Neuronal stem cell (in vitro differentiated cells): ENCODE measurements around the gene ANKRD13A.

Experiments used
- DNase-seq: peaks from one replicate; pipeline ENCODE4 v3.0.0-alpha.2; 2013; ENCODE audit warnings: low spot score
- H2AFZ ChIP-seq: one replicate; pipeline ENCODE4 v1.6.1; 2013; ENCODE audit warnings: mild to moderate bottlenecking, low read length, inconsistent platforms
- H2AK5ac ChIP-seq: 2 replicates; pipeline ENCODE4 v1.6.1; 2013; ENCODE audit warnings: low read depth, mild to moderate bottlenecking, inconsistent platforms, low read length, moderate library complexity, mixed read lengths
- H2BK120ac ChIP-seq: 2 replicates; pipeline ENCODE4 v1.6.1; 2013; ENCODE audit warnings: low read depth, mild to moderate bottlenecking, inconsistent platforms, low read length, moderate library complexity, mixed read lengths
- H2BK12ac ChIP-seq: one replicate; pipeline ENCODE4 v1.6.1; 2013; ENCODE audit warnings: low read length, inconsistent platforms
- H2BK15ac ChIP-seq: 2 replicates; pipeline ENCODE4 v1.6.1; 2013; ENCODE audit warnings: mild to moderate bottlenecking, low read length, inconsistent platforms, mixed read lengths
- H2BK5ac ChIP-seq: one replicate; pipeline ENCODE4 v1.6.1; 2013; ENCODE audit warnings: inconsistent platforms, mild to moderate bottlenecking, low read length, moderate library complexity
- H3K14ac ChIP-seq: one replicate; pipeline ENCODE4 v1.6.1; 2013; ENCODE audit warnings: low read length, inconsistent platforms
- H3K18ac ChIP-seq: 2 replicates; pipeline ENCODE4 v1.6.1; 2013; ENCODE audit warnings: low read length, inconsistent platforms
- H3K23ac ChIP-seq: 2 replicates; pipeline ENCODE4 v1.6.1; 2013; ENCODE audit warnings: low read depth, mild to moderate bottlenecking, mixed read lengths, low read length, inconsistent platforms; ENCODE audit not compliant: poor library complexity
- H3K27ac ChIP-seq: replicated peaks from 3 replicates; pipeline ENCODE4 v1.5.1; 2013; ENCODE audit warnings: low read length, inconsistent platforms
- H3K27me3 ChIP-seq, 3 experiments: 2 replicates each; pipeline ENCODE4 v1.6.1; 2013; ENCODE audit warnings: low read length in 3 of 3, mild to moderate bottlenecking in 2 of 3, inconsistent platforms in 1 of 3, low read depth in 1 of 3, mixed read lengths in 1 of 3, moderate library complexity in 1 of 3; ENCODE audit not compliant: control insufficient read depth in 3 of 3, insufficient read depth in 3 of 3
- H3K36me3 ChIP-seq, 2 donors: replicated peaks in 1 of 2; 2 replicates each; pipeline ENCODE4 v1.6.1; 2013; ENCODE audit warnings: low read length in 2 of 2; ENCODE audit not compliant: control insufficient read depth in 2 of 2, insufficient read depth in 2 of 2
- H3K4ac ChIP-seq: 2 replicates; pipeline ENCODE4 v1.6.1; 2013; ENCODE audit warnings: inconsistent platforms, mild to moderate bottlenecking, low read length, moderate library complexity
- H3K4me1 ChIP-seq, 2 donors: 1 replicate in 1 of 2; 2 replicates in 1 of 2; pipeline ENCODE4 v1.6.1; 2013; ENCODE audit warnings: low read length in 2 of 2, low read depth in 1 of 2; ENCODE audit not compliant: control insufficient read depth in 2 of 2, insufficient read depth in 1 of 2
- H3K4me2 ChIP-seq: one replicate; pipeline ENCODE4 v1.6.1; 2013; ENCODE audit warnings: mild to moderate bottlenecking, low read length, inconsistent platforms; ENCODE audit not compliant: insufficient read depth, poor library complexity, severe bottlenecking
- H3K4me3 ChIP-seq, 2 donors: 2 replicates each; pipeline ENCODE4 v1.5.1; 2013; ENCODE audit warnings: low read length in 2 of 2, mild to moderate bottlenecking in 2 of 2, inconsistent platforms in 1 of 2, moderate library complexity in 1 of 2
- H3K79me1 ChIP-seq: one replicate; pipeline ENCODE4 v1.6.1; 2013; ENCODE audit warnings: low read depth, mild to moderate bottlenecking, inconsistent platforms, low read length, moderate library complexity
- H3K9ac ChIP-seq: one replicate; pipeline ENCODE4 v1.6.1; 2013; ENCODE audit warnings: mild to moderate bottlenecking, low read depth, low read length, inconsistent platforms; ENCODE audit not compliant: poor library complexity
- H3K9me3 ChIP-seq, 2 donors: replicated peaks in 1 of 2; 2 replicates each; pipeline versions ENCODE3 to v1.6.1; 2013; ENCODE audit warnings: low read length in 2 of 2, mild to moderate bottlenecking in 2 of 2, inconsistent platforms in 1 of 2, low read depth in 1 of 2, mixed read lengths in 1 of 2, moderate library complexity in 1 of 2; ENCODE audit not compliant: control insufficient read depth in 2 of 2, insufficient read depth in 1 of 2
- H4K8ac ChIP-seq: one replicate; pipeline ENCODE4 v1.6.1; 2013; ENCODE audit warnings: low read depth, mild to moderate bottlenecking, inconsistent platforms, low read length, moderate library complexity
- H4K91ac ChIP-seq: one replicate; pipeline ENCODE4 v1.6.1; 2013; ENCODE audit warnings: low read length, low read depth, mild to moderate bottlenecking, inconsistent platforms; ENCODE audit not compliant: poor library complexity
- WGBS, 2 donors: extraction: QIAGEN DNeasy Blood & Tissue Kit; methylation state at CpG; one replicate each; pipeline ENCODE4 v1.1.7; 2013; ENCODE audit warnings: missing lambda C conversion rate in 2 of 2, mixed read lengths in 1 of 2; ENCODE audit not compliant: insufficient read length in 2 of 2, insufficient replicate concordance in 1 of 2; ENCODE audit errors: extremely low coverage in 2 of 2; 5-methylcytosine and 5-hydroxymethylcytosine counted together

The ANKRD13A gene

DNA sequence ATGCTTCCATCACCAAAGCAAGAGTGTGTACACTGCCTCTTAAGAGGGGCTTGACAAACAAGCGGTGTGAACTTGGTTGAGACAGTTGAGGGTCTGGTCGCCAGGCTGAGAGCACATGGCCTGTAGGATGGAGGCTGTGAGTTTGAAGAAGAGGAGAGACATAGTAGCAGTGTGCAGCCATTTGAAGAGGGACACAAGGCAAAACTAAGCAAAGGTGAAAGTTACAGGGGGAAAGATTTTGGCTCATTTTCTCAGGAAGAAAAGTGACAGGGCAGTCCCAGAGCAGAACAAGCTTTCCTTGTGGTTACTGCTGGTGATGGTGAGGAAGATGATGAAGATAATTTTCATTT lies 60.4 kb downstream of the ANKRD13A start:
- Histone ChIP-seq H2AK5ac (no peak overlapping the region), H2BK5ac (no peak overlapping the region), H2BK120ac (no peak overlapping the region), H3K9me3 (peaks cover 1 to 2% of the 10 kb centered on the region in 2 donors), H3K4me1 (peaks cover 0 to 3% of the 10 kb centered on the region in 2 donors), H2BK12ac (no peak overlapping the region), H3K4ac (no peak overlapping the region), H3K9ac (no peak overlapping the region), H3K14ac (no peak overlapping the region), H4K8ac (no peak overlapping the region), H3K79me1 (no peaks in the 10 kb centered on the region), H3K4me2 (no peak overlapping the region), H2BK15ac (no peak overlapping the region), H2AFZ (no peak overlapping the region), H3K18ac (no peak overlapping the region), H3K27me3 (no peaks in the 10 kb centered on the region), H4K91ac (no peak overlapping the region), H3K23ac (no peak overlapping the region), H3K4me3 (no peak overlapping the region), H3K27ac (no peak overlapping the region), H3K36me3 (no peaks in the 10 kb centered on the region)
- DNase-seq, result no peak
- no CpG with 5 or more reads among the region's 2 CpGs for WGBS, 2 donors

DNA sequence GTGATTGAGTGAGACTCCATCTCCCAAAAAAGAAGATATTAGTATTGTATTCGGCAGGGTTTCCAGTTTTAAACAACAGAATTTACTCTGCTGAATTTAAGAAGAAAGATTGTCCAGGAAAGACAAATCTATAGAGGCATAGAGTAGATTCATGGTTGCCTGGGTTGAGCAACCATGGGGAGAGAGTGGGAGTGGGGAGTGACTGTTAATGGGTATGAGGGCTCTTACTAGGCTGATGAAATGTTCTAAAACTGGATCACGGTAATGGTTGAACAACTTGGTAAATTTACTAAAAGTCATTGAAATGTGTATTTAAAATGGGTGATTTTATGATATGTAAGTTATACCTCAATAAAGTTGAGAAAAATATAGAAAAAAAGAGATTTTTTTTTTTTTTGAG lies 63.0 kb downstream of the ANKRD13A start:
- DNase-seq, result no peak
- Histone ChIP-seq H2AK5ac (no peak overlapping the region), H3K27ac (no peak overlapping the region), H3K79me1 (no peaks in the 10 kb centered on the region), H3K9ac (no peak overlapping the region), H3K18ac (no peak overlapping the region), H4K91ac (no peak overlapping the region), H3K4me1 (peaks cover 0 to 3% of the 10 kb centered on the region in 2 donors), H2BK5ac (no peak overlapping the region), H3K36me3 (no peaks in the 10 kb centered on the region), H3K14ac (no peak overlapping the region), H3K4ac (no peak overlapping the region), H3K9me3 (peaks cover 3% of the 10 kb centered on the region in 2 donors), H2BK120ac (no peak overlapping the region), H3K27me3 (no peaks in the 10 kb centered on the region), H2BK15ac (no peak overlapping the region), H3K4me3 (no peak overlapping the region), H2AFZ (no peak overlapping the region), H2BK12ac (no peak overlapping the region), H4K8ac (no peak overlapping the region), H3K4me2 (no peak overlapping the region), H3K23ac (no peak overlapping the region)
- no CpG with 5 or more reads among the region's 2 CpGs for WGBS, 2 donors

DNA sequence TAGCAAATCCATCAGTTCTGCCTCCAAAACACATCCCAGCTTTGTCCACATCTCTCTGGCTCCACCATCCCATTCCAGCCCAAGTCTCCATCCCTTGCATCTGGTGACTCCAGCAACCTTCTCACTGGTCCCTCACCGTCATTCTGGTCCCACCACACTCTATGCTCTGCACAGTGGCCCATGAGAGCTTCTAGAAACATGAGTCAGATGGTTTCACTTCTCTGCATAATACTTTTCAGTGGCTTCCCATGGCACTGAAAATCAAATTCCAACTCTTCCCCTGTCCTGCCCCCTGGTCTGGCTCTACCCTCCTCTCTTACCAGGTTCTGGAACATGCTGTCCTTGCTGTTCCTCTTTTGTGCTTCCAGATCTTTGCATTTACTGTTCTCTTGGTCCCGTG lies 66.3 kb downstream of the ANKRD13A start:
- H3K18ac ChIP-seq, result no peak overlapping the region
- no peak overlapping the region for H3K4me2 ChIP-seq
- H2BK15ac ChIP-seq, result no peak overlapping the region
- H3K23ac ChIP-seq, result no peak overlapping the region
- H2AK5ac ChIP-seq, result no peak overlapping the region
- no CpG with 5 or more reads among the region's 2 CpGs for whole genome bisulfite sequencing, 2 donors
- no peaks in the 10 kb centered on the region for H3K27me3 ChIP-seq
- no peak overlapping the region for H3K4me3 ChIP-seq
- H3K9ac ChIP-seq, result no peak overlapping the region
- no peak overlapping the region for H3K14ac ChIP-seq
- H3K79me1 ChIP-seq, result peaks cover 2% of the 10 kb centered on the region
- no peak overlapping the region for H4K91ac ChIP-seq
- no peaks in the 10 kb centered on the region for H3K4me1 ChIP-seq
- H2BK12ac ChIP-seq, result no peak overlapping the region
- no peak overlapping the region for H2AFZ ChIP-seq
- no peak for DNase-seq
- no peak overlapping the region for H3K27ac ChIP-seq
- H4K8ac ChIP-seq, result no peak overlapping the region
- H3K9me3 ChIP-seq, result peaks cover 3% of the 10 kb centered on the region in 2 donors
- no peaks in the 10 kb centered on the region for H3K36me3 ChIP-seq
- no peak overlapping the region for H3K4ac ChIP-seq
- no peak overlapping the region for H2BK120ac ChIP-seq
- no peak overlapping the region for H2BK5ac ChIP-seq

DNA sequence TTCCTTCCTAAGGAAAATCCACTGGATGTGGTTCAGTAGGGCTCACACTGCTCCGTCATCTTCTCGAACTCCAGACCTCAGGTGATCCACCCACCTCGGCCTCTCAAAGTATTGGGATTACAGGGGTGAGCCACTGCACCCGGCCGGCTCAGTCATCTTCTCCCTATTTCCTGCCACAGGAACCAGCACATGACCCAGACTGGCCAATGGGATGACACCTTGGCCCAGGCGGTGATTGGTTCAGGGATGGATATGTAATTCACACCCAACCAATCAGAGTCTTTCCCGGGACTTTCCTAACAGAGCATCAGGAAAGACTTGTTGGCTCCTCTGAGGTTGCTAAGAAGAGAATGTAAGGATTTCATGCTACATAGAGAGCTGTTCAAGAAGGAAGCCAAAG lies 68.3 kb downstream of the ANKRD13A start:
- Histone ChIP-seq H3K9ac (no peak overlapping the region), H3K18ac (no peak overlapping the region), H4K8ac (no peak overlapping the region), H2BK5ac (no peak overlapping the region), H2BK12ac (no peak overlapping the region), H4K91ac (no peak overlapping the region), H3K27me3 (no peaks in the 10 kb centered on the region), H3K4me1 (no peaks in the 10 kb centered on the region), H3K9me3 (peaks cover 3% of the 10 kb centered on the region in 2 donors), H2AFZ (no peak overlapping the region), H3K23ac (no peak overlapping the region), H2BK15ac (no peak overlapping the region), H3K79me1 (peaks cover 2% of the 10 kb centered on the region), H3K27ac (no peak overlapping the region), H3K14ac (no peak overlapping the region), H3K4ac (no peak overlapping the region), H3K4me2 (no peak overlapping the region), H2AK5ac (no peak overlapping the region), H3K4me3 (no peak overlapping the region), H3K36me3 (no peaks in the 10 kb centered on the region), H2BK120ac (no peak overlapping the region)
- no CpG with 5 or more reads among the region's 7 CpGs for WGBS, 2 donors
- no peak for DNase-seq
